Tibial nerve (tissue), 4 donors: Measurements from ENCODE around the gene COQ8B.

ENCODE experiments used
- CTCF ChIP-seq, 5 experiments: fragments of 200-600 bp in 3 of 5; fragments of 450-650 bp in 2 of 5; sonication (generic) in 3 of 5; IDR thresholded peaks; one replicate each; pipeline ENCODE4 v1.5.1; 2016 to 2019; ENCODE audit warnings: antibody characterized with exemption in 5 of 5, mild to moderate bottlenecking in 3 of 5, moderate library complexity in 2 of 5
- EP300 ChIP-seq, 2 donors: sonication (generic); formaldehyde crosslinking; IDR thresholded peaks; one replicate each; pipeline ENCODE4 v1.6.1; 2017; ENCODE audit warnings: antibody characterized with exemption in 2 of 2, mild to moderate bottlenecking in 1 of 2

- TF ChIP-seq CTCF (IDR thresholded peaks at IDR 0.05): no peak
- TF ChIP-seq EP300 (IDR thresholded peaks at IDR 0.05): no peak
Observed at GRCh38 chr19:40724315-40724714, 7.6 kb upstream of the COQ8B start.
